GM23338 (cell line): Measurements from ENCODE around the gene GALNT16. TPM values are rescaled to one million over a fixed set of nuclear protein-coding genes. Genes with fewer than 3 reads are reported as not detected.

Source experiments
- ATAC-seq: fragments of 200-7000 bp; cut with Tn5 transposase; 3 replicates; pipeline ENCODE4 v1.9.1; 2020
- DNase-seq: peaks from one replicate; pipeline ENCODE4 v3.0.0-alpha.2; 2015; ENCODE audit warnings: low spot score
- H2AFZ ChIP-seq: fragments of 200-600 bp; sonication (generic); 2 replicates; pipeline ENCODE4 v1.8.0; 2016; ENCODE audit warnings: antibody characterized with exemption, mild to moderate bottlenecking, moderate library complexity
- H3F3A ChIP-seq: fragments of 200-600 bp; sonication (generic); replicated peaks from 2 replicates; pipeline ENCODE4 v1.8.0; 2017; ENCODE audit warnings: antibody characterized with exemption, mixed run types, low read depth
- H3K27ac ChIP-seq: fragments of 200-600 bp; sonication (generic); 2 replicates; pipeline ENCODE4 v1.6.1; 2016; ENCODE audit warnings: low read depth
- H3K27me3 ChIP-seq: fragments of 200-600 bp; sonication (generic); 2 replicates; pipeline ENCODE4 v1.8.0; 2016; ENCODE audit warnings: mild to moderate bottlenecking, mixed run types, moderate library complexity; ENCODE audit not compliant: insufficient read depth
- H3K36me3 ChIP-seq: fragments of 200-600 bp; sonication (generic); 2 replicates; pipeline ENCODE4 v1.8.0; 2016; ENCODE audit warnings: mild to moderate bottlenecking; ENCODE audit not compliant: insufficient read depth
- H3K4me1 ChIP-seq: fragments of 200-600 bp; sonication (generic); 2 replicates; pipeline ENCODE4 v1.8.0; 2016; ENCODE audit warnings: mild to moderate bottlenecking, moderate library complexity; ENCODE audit not compliant: insufficient read depth
- H3K4me2 ChIP-seq: fragments of 200-600 bp; sonication (generic); 2 replicates; pipeline ENCODE4 v1.7.1; 2017; ENCODE audit warnings: mixed run types
- H3K4me3 ChIP-seq: fragments of 200-600 bp; sonication (generic); 2 replicates; pipeline ENCODE4 v1.6.1; 2016; ENCODE audit warnings: mixed run types
- H3K79me2 ChIP-seq: fragments of 200-600 bp; sonication (generic); replicated peaks from 2 replicates; pipeline ENCODE4 v1.8.0; 2017; ENCODE audit warnings: mild to moderate bottlenecking; ENCODE audit not compliant: insufficient read depth
- H3K9me2 ChIP-seq: fragments of 200-600 bp; sonication (generic); 2 replicates; pipeline ENCODE4 v1.8.0; 2017; ENCODE audit not compliant: insufficient read depth
- H4K20me1 ChIP-seq: fragments of 200-600 bp; sonication (generic); replicated peaks from 2 replicates; pipeline ENCODE4 v1.8.0; 2017; ENCODE audit warnings: mild to moderate bottlenecking; ENCODE audit not compliant: insufficient read depth
- H3K27ac Mint-ChIP-seq: 2 replicates; pipeline ENCODE4 v1.8.0; 2020; ENCODE audit warnings: inconsistent platforms, mild to moderate bottlenecking, moderate library complexity, mixed read lengths
- H3K27me3 Mint-ChIP-seq: 3 replicates; pipeline ENCODE4 v1.8.0; 2022; ENCODE audit warnings: low read depth, mild to moderate bottlenecking, moderate library complexity, mixed read lengths, inconsistent platforms; ENCODE audit not compliant: insufficient read depth, poor library complexity
- H3K36me3 Mint-ChIP-seq: 3 replicates; pipeline ENCODE4 v1.8.0; 2021; ENCODE audit warnings: low read depth, mild to moderate bottlenecking, inconsistent platforms, moderate library complexity, mixed read lengths
- H3K4me1 Mint-ChIP-seq: 3 replicates; pipeline ENCODE4 v1.8.0; 2020; ENCODE audit warnings: mild to moderate bottlenecking, inconsistent platforms, mixed read lengths
- H3K4me3 Mint-ChIP-seq: 3 replicates; pipeline ENCODE4 v1.8.0; 2021; ENCODE audit warnings: moderate library complexity, mild to moderate bottlenecking, inconsistent platforms, mixed read lengths
- H3K9me3 Mint-ChIP-seq: 3 replicates; pipeline ENCODE4 v1.8.0; 2020; ENCODE audit warnings: moderate library complexity, mild to moderate bottlenecking, inconsistent platforms, mixed read lengths
- CREB1 ChIP-seq: fragments of 250-450 bp; sonication (Bioruptor Pico); IDR thresholded peaks from 2 replicates; pipeline ENCODE4 v1.5.0; 2020; ENCODE audit warnings: low read depth, mild to moderate bottlenecking, moderate library complexity
- CTCF ChIP-seq, 2 experiments: fragments of 200-600 bp in 1 of 2; sonication (generic) in 1 of 2; conservative IDR thresholded peaks; 2 replicates each; pipeline versions ENCODE4 v1.5.1 to v1.6.1; 2016 to 2017; ENCODE audit warnings: antibody characterized with exemption in 2 of 2, low read depth in 2 of 2, mild to moderate bottlenecking in 2 of 2, moderate library complexity in 1 of 2
- EZH2 ChIP-seq: fragments of 200-600 bp; sonication (generic); IDR thresholded peaks from one replicate; pipeline ENCODE4 v1.8.0; 2017; ENCODE audit warnings: antibody characterized with exemption, mild to moderate bottlenecking, low read depth; ENCODE audit not compliant: unreplicated experiment
- EZH2phosphoT487 ChIP-seq: fragments of 200-600 bp; sonication (generic); IDR thresholded peaks from one replicate; pipeline ENCODE4 v1.8.1; 2018; ENCODE audit warnings: antibody characterized with exemption; ENCODE audit not compliant: unreplicated experiment
- POLR2AphosphoS5 ChIP-seq: IDR thresholded peaks from 2 replicates; pipeline ENCODE4 v1.6.1; 2016; ENCODE audit warnings: antibody characterized with exemption, low read depth
- REST ChIP-seq: IDR thresholded peaks from one replicate; pipeline ENCODE4 v1.6.1; 2018; ENCODE audit warnings: antibody characterized with exemption; ENCODE audit not compliant: unreplicated experiment
- ZNF114 ChIP-seq: fragments of 250-450 bp; sonication (Bioruptor Pico); IDR thresholded peaks from 2 replicates; pipeline ENCODE4 v1.5.0; 2020; ENCODE audit warnings: mild to moderate bottlenecking, moderate library complexity
- polyA plus RNA-seq: library from polyadenylated mRNA; unstranded; fragments of >200 nt; fragmentation: Nextera tagmentation; extraction: Ambion mirVana; gene quantifications from 2 replicates; pipeline ENCODE4 v1.2.1, GENCODE V29; 2016
- total RNA-seq: library from RNA; depleted of rRNA; stranded (reverse); fragments of >200 nt; shearing (Covaris generic); gene quantifications from 2 replicates; pipeline ENCODE4 v1.2.3, GENCODE V29; 2014

The GALNT16 gene
- total and polyA plus RNA-seq, 2 experiments from 2014 or later: 1.5 to 2.9 TPM

GRCh38 chr14:69337984-69338383, 78.0 kb downstream of the GALNT16 start:
- Histone ChIP-seq H3K4me1 (no peaks in the 10 kb centered on the region), H3K79me2 (no peaks in the 10 kb centered on the region), H3F3A (no peaks in the 10 kb centered on the region), H3K36me3 (no peaks in the 10 kb centered on the region), H2AFZ (no peak overlapping the region), H3K27me3 (no peaks in the 10 kb centered on the region), H3K9me2 (no peaks in the 10 kb centered on the region), H4K20me1 (no peaks in the 10 kb centered on the region), H3K4me3 (no peak overlapping the region), H3K4me2 (no peak overlapping the region), H3K27ac (no peak overlapping the region)
- no peak for ATAC-seq
- Mint-ChIP-seq H3K4me1 (no peaks in the 10 kb centered on the region; the same call in 1 of the 3 replicates), H3K4me3 (no peak overlapping the region), H3K9me3 (no peaks in the 10 kb centered on the region), H3K27me3 (no peaks in the 10 kb centered on the region), H3K27ac (no peak overlapping the region), H3K36me3 (no peaks in the 10 kb centered on the region)
- no peak for DNase-seq
- TF ChIP-seq POLR2AphosphoS5: no peak
- TF ChIP-seq CREB1 (CRISPR knock-in tag): no peak
- no peak for TF ChIP-seq REST
- TF ChIP-seq ZNF114 (CRISPR knock-in tag): no peak
- no peak for TF ChIP-seq CTCF (conservative IDR thresholded peaks at IDR 0.05; ENCODE audit: low read depth in 2 of 2)
- TF ChIP-seq EZH2phosphoT487: no peak
- TF ChIP-seq EZH2: no peak

GRCh38 chr14:69339426-69339825, 79.5 kb downstream of the GALNT16 start:
- Histone ChIP-seq H3K27ac (no peak overlapping the region), H3K9me2 (no peaks in the 10 kb centered on the region), H3K4me1 (no peaks in the 10 kb centered on the region), H3K4me3 (no peak overlapping the region), H3F3A (no peaks in the 10 kb centered on the region), H3K36me3 (no peaks in the 10 kb centered on the region), H4K20me1 (no peaks in the 10 kb centered on the region), H3K4me2 (no peak overlapping the region), H3K79me2 (no peaks in the 10 kb centered on the region), H2AFZ (no peak overlapping the region), H3K27me3 (no peaks in the 10 kb centered on the region)
- no peak overlapping the region for H3K4me3 Mint-ChIP-seq
- DNase-seq (no peak), ATAC-seq (no peak)
- no peaks in the 10 kb centered on the region for H3K36me3 Mint-ChIP-seq
- H3K27me3 Mint-ChIP-seq: no peaks in the 10 kb centered on the region
- no peaks in the 10 kb centered on the region; the same call in 1 of the 3 replicates for H3K4me1 Mint-ChIP-seq
- no peak for TF ChIP-seq POLR2AphosphoS5
- H3K27ac Mint-ChIP-seq: no peak overlapping the region
- H3K9me3 Mint-ChIP-seq: no peaks in the 10 kb centered on the region
